GM12891 (cell line): Measurements from ENCODE around the gene ZBTB46.

Experiments
- PAX5 ChIP-seq: IDR thresholded peaks from 2 replicates; pipeline ENCODE4 v1.6.1; 2011; ENCODE audit warnings: low read length, moderate library complexity, mild to moderate bottlenecking; ENCODE audit not compliant: insufficient read depth, severe bottlenecking
- POLR2A ChIP-seq: IDR thresholded peaks from 2 replicates; pipeline ENCODE4 v1.6.1; 2011; ENCODE audit warnings: low read depth, low read length, control low read depth
- POLR2AphosphoS5 ChIP-seq: IDR thresholded peaks from 2 replicates; pipeline ENCODE4 v1.6.1; 2011; ENCODE audit warnings: low read depth, low read length, control low read depth
- POU2F2 ChIP-seq: IDR thresholded peaks from 2 replicates; pipeline ENCODE4 v1.6.1; 2011; ENCODE audit warnings: low read depth, mild to moderate bottlenecking, control low read depth, low read length, moderate library complexity
- SPI1 ChIP-seq: IDR thresholded peaks from 2 replicates; pipeline ENCODE4 v1.6.1; 2011; ENCODE audit warnings: low read depth, low read length, control low read depth
- TAF1 ChIP-seq: IDR thresholded peaks from 2 replicates; pipeline ENCODE4 v1.6.1; 2011; ENCODE audit warnings: low read depth, low read length, control low read depth

DNA sequence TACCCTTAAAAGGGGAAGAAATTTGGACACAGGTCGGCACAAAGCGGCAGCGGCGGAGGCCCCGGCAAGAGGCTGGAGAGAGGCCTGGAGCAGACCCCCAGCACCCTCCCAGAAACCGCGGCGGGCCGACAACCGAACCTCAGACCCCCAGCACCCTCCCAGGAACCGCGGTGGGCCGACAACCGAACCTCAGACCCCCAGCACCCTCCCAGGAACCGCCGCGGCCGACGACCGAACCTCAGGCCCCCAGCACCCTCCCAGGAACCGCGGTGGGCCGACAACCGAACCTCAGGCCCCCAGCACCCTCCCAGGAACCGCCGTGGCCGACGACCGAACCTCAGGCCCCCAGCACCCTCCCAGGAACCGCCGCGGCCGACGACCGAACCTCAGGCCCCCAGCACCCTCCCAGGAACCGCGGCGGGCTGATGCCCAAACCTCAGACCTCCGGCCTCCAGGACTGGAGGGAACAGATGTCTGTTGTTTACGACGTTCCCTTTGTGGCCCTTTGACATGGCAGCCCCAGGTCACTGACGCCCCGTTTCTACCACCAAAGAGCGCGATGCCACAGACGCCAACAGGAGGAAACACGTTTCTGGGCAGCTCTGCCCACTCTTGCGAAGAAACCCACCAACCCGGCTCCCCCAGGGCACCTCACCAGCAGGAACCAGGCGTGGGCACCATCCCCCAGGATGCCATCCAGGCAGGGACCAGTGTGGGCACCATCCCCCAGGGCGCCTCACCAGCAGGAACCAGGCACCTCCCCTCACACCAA is 28.4 kb downstream of the ZBTB46 start:
- TF ChIP-seq TAF1 (no peak), POLR2AphosphoS5 (no peak), POLR2A (no peak), SPI1 (no peak), POU2F2 (no peak), PAX5 (no peak)
